Sigmoid colon (tissue), 3 donors: ENCODE results near the gene KDELR3.
"Not testable (repeated sequence)": the region's sequence is repeated elsewhere in the genome, so short reads cannot be mapped to it uniquely, and the experiment has no call there.

Source experiments
- CTCF ChIP-seq, 4 experiments: fragments of 450-650 bp in 3 of 4; fragments of 200-600 bp in 1 of 4; IDR thresholded peaks; one replicate each; pipeline ENCODE4 v1.5.1; 2016 to 2019; ENCODE audit warnings: antibody characterized with exemption in 4 of 4, mild to moderate bottlenecking in 3 of 4, moderate library complexity in 2 of 4
- POLR2A ChIP-seq, 2 donors: fragments of 450-650 bp; IDR thresholded peaks; one replicate each; pipeline ENCODE4 v1.6.1; 2016; ENCODE audit warnings: antibody characterized with exemption in 2 of 2, mild to moderate bottlenecking in 2 of 2, moderate library complexity in 2 of 2

DNA sequence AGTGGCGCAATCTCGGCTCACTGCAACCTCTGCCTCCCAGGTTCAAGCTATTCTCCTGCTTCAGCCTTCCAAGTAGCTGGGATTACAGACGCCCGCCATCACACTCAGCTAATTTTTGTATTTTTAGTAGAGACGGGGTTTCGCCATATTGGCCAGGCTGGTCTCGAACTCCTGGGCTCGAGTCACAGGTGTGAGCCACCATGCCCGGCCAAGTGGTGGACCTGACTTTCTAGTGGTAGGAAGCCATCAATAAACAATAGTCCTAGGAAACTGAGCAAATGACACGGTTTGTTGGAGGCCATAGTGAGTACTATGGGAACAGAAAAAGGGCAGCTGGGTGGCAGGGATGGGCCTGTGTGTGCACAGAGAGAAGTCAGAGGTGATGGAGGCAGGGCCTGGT is 2.3 kb downstream of the KDELR3 start:
- TF ChIP-seq CTCF, POLR2A (IDR thresholded peaks at IDR 0.05): not testable (repeated sequence)
